ENCODE results near the gene SLC38A5.
A peak's percentile ranks its signal among the peaks of the same experiment; 100 is the strongest.

The SLC38A5 gene

GRCh38 chrX:48480583-48480982, 10.5 kb upstream of the SLC38A5 start:
- Histone ChIP-seq H3K4me3 (ENCODE audit: low read depth, low read length) (no peak overlapping the region), H3K9me3 (ENCODE audit: severe bottlenecking) (no peaks in the 10 kb centered on the region), H3K36me3 (peaks cover 26% of the 10 kb centered on the region), H3K27me3 (ENCODE audit: insufficient read depth, low read depth, severe bottlenecking) (no peaks in the 10 kb centered on the region), H3K27ac (no peak overlapping the region)
- no peak for DNase-seq
- TF ChIP-seq CTCF (IDR thresholded peaks at IDR 0.05; ENCODE audit: low read depth, low read length): no peak

DNA sequence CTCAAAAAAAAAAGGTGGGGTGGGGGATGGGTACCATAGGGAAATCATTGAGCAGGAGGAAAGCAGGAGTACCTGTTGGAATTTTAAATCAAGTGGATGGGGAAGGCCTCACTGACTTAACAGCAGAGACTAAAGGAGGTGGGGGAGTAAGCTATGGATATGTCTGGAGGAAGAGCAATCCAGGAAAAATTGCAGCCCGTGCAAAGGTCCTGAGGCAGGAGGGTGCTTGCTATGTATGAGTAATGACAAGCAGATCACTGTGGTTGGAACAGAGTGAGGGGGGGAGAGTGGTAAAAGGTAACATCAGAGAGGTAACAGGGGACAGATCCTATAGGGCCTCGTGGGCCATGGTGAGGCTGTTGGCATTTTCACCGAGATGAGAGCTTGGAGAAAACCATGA, 10.1 kb upstream of the SLC38A5 start:
- no peak overlapping the region for H3K27ac ChIP-seq
- no peak for TF ChIP-seq CTCF (IDR thresholded peaks at IDR 0.05; ENCODE audit: low read depth, low read length)
- H3K4me3 ChIP-seq (ENCODE audit: low read depth, low read length): no peak overlapping the region
- no peaks in the 10 kb centered on the region for H3K27me3 ChIP-seq (ENCODE audit: insufficient read depth, low read depth, severe bottlenecking)
- H3K9me3 ChIP-seq (ENCODE audit: severe bottlenecking): no peaks in the 10 kb centered on the region
- no peak for DNase-seq
- H3K36me3 ChIP-seq: peaks cover 26% of the 10 kb centered on the region

DNA sequence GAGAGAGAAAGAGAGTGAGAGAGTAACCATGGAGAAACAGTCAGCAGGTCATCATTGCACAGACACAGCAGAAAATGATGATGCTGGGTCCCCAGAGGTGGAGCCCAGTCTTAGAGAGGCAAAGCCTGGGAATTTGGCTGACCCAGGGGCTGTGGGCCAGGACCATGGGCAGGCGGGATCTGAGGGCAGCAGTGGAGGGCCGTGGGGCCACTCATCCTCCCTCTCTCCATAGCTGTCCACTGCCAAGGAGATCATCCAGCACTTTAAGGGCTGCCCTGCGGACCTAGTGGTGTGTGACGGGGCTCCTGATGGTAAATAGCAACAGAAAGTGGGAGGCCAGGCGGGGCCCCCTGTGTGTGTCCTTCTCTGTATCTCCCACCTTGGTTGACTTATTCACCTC, 8.7 kb upstream of the SLC38A5 start:
- no peaks in the 10 kb centered on the region for H3K9me3 ChIP-seq (ENCODE audit: severe bottlenecking)
- H3K4me3 ChIP-seq (ENCODE audit: low read depth, low read length): no peak overlapping the region
- H3K36me3 ChIP-seq: peaks cover 23% of the 10 kb centered on the region
- H3K27ac ChIP-seq: no peak overlapping the region
- no peak for DNase-seq
- TF ChIP-seq CTCF (IDR thresholded peaks at IDR 0.05; ENCODE audit: low read depth, low read length): no peak
- no peaks in the 10 kb centered on the region for H3K27me3 ChIP-seq (ENCODE audit: insufficient read depth, low read depth, severe bottlenecking)

DNA sequence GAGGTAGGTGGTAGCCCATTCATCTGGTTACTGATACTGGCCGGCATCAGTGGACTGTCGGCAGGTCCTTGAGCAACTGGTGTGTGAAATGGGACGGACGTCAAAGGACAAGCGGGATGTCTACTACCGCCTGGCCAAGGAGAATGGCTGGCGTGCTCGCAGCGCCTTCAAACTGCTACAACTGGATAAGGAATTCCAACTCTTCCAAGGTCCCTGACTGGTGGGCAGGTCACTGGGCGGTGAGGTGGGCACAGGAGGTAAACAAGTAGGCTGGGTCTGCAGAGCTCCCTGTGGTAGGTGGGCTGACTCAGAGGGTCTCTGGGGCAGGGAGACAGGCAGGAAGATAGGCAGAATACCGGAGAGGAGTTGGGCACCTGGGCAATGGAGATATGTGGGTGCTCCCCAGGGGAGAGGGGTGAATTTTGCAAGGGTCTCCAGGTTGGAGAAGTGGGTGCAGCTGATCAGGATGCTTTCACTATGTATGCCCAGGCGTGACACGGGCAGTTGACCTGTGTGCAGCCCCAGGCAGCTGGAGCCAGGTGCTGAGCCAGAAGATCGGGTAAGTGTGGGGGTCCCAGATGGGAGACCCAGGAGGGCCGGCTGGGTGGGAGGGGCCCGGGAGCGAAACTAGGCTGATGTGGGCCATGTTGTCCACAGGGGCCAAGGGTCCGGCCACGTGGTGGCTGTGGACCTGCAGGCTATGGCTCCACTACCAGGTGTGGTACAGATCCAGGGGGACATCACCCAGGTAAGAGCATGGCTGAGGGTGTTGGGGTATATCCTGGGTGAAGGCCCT, 8.1 kb upstream of the SLC38A5 start:
- H3K9me3 ChIP-seq (ENCODE audit: severe bottlenecking): no peaks in the 10 kb centered on the region
- no peak overlapping the region for H3K4me3 ChIP-seq (ENCODE audit: low read depth, low read length)
- no peak for TF ChIP-seq CTCF (IDR thresholded peaks at IDR 0.05; ENCODE audit: low read depth, low read length)
- H3K27me3 ChIP-seq (ENCODE audit: insufficient read depth, low read depth, severe bottlenecking): no peaks in the 10 kb centered on the region
- DNase-seq: no peak
- H3K36me3 ChIP-seq: peaks cover 18% of the 10 kb centered on the region
- H3K27ac ChIP-seq: no peak overlapping the region

- no peaks in the 10 kb centered on the region for H3K27me3 ChIP-seq (ENCODE audit: insufficient read depth, low read depth, severe bottlenecking)
- H3K4me3 ChIP-seq (ENCODE audit: low read depth, low read length): peak overlapping the region; percentile 72
- no peak for DNase-seq
- peaks cover 13% of the 10 kb centered on the region for H3K36me3 ChIP-seq
- H3K9me3 ChIP-seq (ENCODE audit: severe bottlenecking): no peaks in the 10 kb centered on the region
- no peak for TF ChIP-seq CTCF (IDR thresholded peaks at IDR 0.05; ENCODE audit: low read depth, low read length)
- H3K27ac ChIP-seq: no peak overlapping the region
Measured at GRCh38 chrX:48476919-48477318, 6.9 kb upstream of the SLC38A5 start.
